Neural progenitor cell (in vitro differentiated cells): ENCODE data around the gene SLC20A1. TPM values are rescaled to one million over a fixed set of nuclear protein-coding genes. Genes with fewer than 3 reads are reported as not detected.

Experiments
- DNase-seq: peaks from one replicate; pipeline ENCODE4 v3.0.0-alpha.2; 2016; ENCODE audit warnings: low spot score
- H2AFZ ChIP-seq: fragments of 200-600 bp; sonication (generic); replicated peaks from 2 replicates; pipeline ENCODE4 v1.6.1; 2016; ENCODE audit warnings: antibody characterized with exemption
- H3F3A ChIP-seq: fragments of 200-600 bp; sonication (generic); 2 replicates; pipeline ENCODE4 v1.6.1; 2016; ENCODE audit warnings: antibody characterized with exemption, low read depth
- H3K27ac ChIP-seq: fragments of 200-600 bp; sonication (generic); 2 replicates; pipeline ENCODE4 v1.5.1; 2016; ENCODE audit warnings: mild to moderate bottlenecking
- H3K27me3 ChIP-seq: fragments of 200-600 bp; sonication (generic); 2 replicates; pipeline ENCODE4 v1.6.1; 2016; ENCODE audit warnings: mild to moderate bottlenecking, moderate library complexity
- H3K36me3 ChIP-seq: fragments of 200-600 bp; sonication (generic); 2 replicates; pipeline ENCODE4 v1.5.1; 2016
- H3K4me1 ChIP-seq: fragments of 200-600 bp; sonication (generic); 2 replicates; pipeline ENCODE4 v1.6.1; 2016; ENCODE audit warnings: mixed run types
- H3K4me2 ChIP-seq: fragments of 200-600 bp; sonication (generic); 2 replicates; pipeline ENCODE4 v1.6.1; 2016
- H3K4me3 ChIP-seq: fragments of 200-600 bp; sonication (generic); 2 replicates; pipeline ENCODE4 v1.5.1; 2016
- H3K79me2 ChIP-seq: fragments of 200-600 bp; sonication (generic); 2 replicates; pipeline ENCODE4 v1.6.1; 2016; ENCODE audit warnings: low read depth
- H3K9ac ChIP-seq: fragments of 200-600 bp; sonication (generic); 2 replicates; pipeline ENCODE4 v1.6.1; 2016
- H3K9me3 ChIP-seq: fragments of 200-600 bp; sonication (generic); 2 replicates; pipeline ENCODE4 v1.5.1; 2016; ENCODE audit warnings: low read depth
- H4K20me1 ChIP-seq: fragments of 200-600 bp; sonication (generic); 2 replicates; pipeline ENCODE4 v1.6.1; 2016; ENCODE audit warnings: low read depth
- H3K27ac Mint-ChIP-seq: 3 replicates; pipeline ENCODE4 v1.8.0; 2021; ENCODE audit warnings: mixed read lengths
- H3K27me3 Mint-ChIP-seq: 2 replicates; pipeline ENCODE4 v1.8.0; 2022; ENCODE audit warnings: low read depth, mild to moderate bottlenecking, inconsistent platforms, moderate library complexity, mixed read lengths; ENCODE audit not compliant: insufficient read depth
- H3K36me3 Mint-ChIP-seq: 3 replicates; pipeline ENCODE4 v1.8.0; 2021; ENCODE audit warnings: mixed read lengths
- H3K4me1 Mint-ChIP-seq: 3 replicates; pipeline ENCODE4 v1.8.0; 2021; ENCODE audit warnings: mixed read lengths
- H3K4me3 Mint-ChIP-seq: 3 replicates; pipeline ENCODE4 v1.8.0; 2021; ENCODE audit warnings: mild to moderate bottlenecking, moderate library complexity, mixed read lengths
- H3K9me3 Mint-ChIP-seq: 3 replicates; pipeline ENCODE4 v1.8.0; 2020; ENCODE audit warnings: mixed read lengths
- EZH2 ChIP-seq: fragments of 200-600 bp; sonication (generic); IDR thresholded peaks from 2 replicates; pipeline ENCODE4 v1.6.1; 2017; ENCODE audit warnings: antibody characterized with exemption, mild to moderate bottlenecking, moderate library complexity
- EZH2phosphoT487 ChIP-seq: fragments of 200-600 bp; sonication (generic); IDR thresholded peaks from 2 replicates; pipeline ENCODE4 v1.6.1; 2017; ENCODE audit warnings: antibody characterized with exemption
- total RNA-seq: library from RNA; depleted of rRNA; stranded (reverse); fragments of >200 nt; gene quantifications from 2 replicates; pipeline ENCODE4 v1.2.3, GENCODE V29; 2015; ENCODE audit warnings: low replicate concordance
- TF ChIP-seq, protein P1 (sequence below): fragments of 200-600 bp; sonication (generic); IDR thresholded peaks from 2 replicates; pipeline ENCODE4 v1.5.1; 2017; ENCODE audit warnings: antibody characterized with exemption, mild to moderate bottlenecking

The SLC20A1 gene
- total RNA-seq, 1 donor from 2014 or later, result 61.1 TPM

DNA sequence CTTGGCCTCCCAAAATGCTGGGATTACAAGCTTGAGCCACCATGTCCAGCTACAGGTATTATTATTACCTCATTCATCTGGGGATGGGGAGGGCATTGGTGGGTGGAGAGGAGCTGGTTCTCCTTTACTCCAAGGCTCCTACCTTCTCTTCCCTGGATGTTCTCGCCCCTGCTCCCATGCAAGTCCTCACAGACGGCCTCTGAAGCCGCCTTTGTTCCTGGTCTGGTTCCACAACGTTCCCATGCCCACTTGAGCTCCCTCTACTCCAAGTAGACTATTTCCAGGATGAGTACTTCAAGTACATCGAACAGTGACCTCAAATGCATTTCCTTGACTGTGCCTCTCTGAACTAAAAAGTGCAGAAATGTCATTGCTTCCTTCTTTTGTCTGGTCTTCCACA, 3.2 kb upstream of the SLC20A1 start:
- peaks cover 11% of the 10 kb centered on the region for H4K20me1 ChIP-seq
- peaks cover 28% of the 10 kb centered on the region for H3K27me3 ChIP-seq
- Mint-ChIP-seq H3K27ac (no peak overlapping the region), H3K4me1 (peaks cover 25% of the 10 kb centered on the region), H3K27me3 (peaks cover 10% of the 10 kb centered on the region), H3K36me3 (peaks cover 4% of the 10 kb centered on the region), H3K9me3 (no peaks in the 10 kb centered on the region), H3K4me3 (no peak overlapping the region)
- no peak overlapping the region for H3K4me3 ChIP-seq
- peaks cover 17% of the 10 kb centered on the region for H3K79me2 ChIP-seq
- H3K36me3 ChIP-seq, result peaks cover under 1% of the 10 kb centered on the region
- peaks cover 15% of the 10 kb centered on the region for H3K4me1 ChIP-seq
- peaks cover 4% of the 10 kb centered on the region for H3F3A ChIP-seq
- TF ChIP-seq, protein P1, sequence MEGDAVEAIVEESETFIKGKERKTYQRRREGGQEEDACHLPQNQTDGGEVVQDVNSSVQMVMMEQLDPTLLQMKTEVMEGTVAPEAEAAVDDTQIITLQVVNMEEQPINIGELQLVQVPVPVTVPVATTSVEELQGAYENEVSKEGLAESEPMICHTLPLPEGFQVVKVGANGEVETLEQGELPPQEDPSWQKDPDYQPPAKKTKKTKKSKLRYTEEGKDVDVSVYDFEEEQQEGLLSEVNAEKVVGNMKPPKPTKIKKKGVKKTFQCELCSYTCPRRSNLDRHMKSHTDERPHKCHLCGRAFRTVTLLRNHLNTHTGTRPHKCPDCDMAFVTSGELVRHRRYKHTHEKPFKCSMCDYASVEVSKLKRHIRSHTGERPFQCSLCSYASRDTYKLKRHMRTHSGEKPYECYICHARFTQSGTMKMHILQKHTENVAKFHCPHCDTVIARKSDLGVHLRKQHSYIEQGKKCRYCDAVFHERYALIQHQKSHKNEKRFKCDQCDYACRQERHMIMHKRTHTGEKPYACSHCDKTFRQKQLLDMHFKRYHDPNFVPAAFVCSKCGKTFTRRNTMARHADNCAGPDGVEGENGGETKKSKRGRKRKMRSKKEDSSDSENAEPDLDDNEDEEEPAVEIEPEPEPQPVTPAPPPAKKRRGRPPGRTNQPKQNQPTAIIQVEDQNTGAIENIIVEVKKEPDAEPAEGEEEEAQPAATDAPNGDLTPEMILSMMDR, result no peak
- TF ChIP-seq EZH2, result no peak
- TF ChIP-seq EZH2phosphoT487, result no peak
- H3K9ac ChIP-seq, result no peak overlapping the region
- H2AFZ ChIP-seq, result no peak overlapping the region
- H3K27ac ChIP-seq, result no peak overlapping the region
- no peaks in the 10 kb centered on the region for H3K9me3 ChIP-seq
- no peak overlapping the region for H3K4me2 ChIP-seq
- DNase-seq, result no peak

DNA sequence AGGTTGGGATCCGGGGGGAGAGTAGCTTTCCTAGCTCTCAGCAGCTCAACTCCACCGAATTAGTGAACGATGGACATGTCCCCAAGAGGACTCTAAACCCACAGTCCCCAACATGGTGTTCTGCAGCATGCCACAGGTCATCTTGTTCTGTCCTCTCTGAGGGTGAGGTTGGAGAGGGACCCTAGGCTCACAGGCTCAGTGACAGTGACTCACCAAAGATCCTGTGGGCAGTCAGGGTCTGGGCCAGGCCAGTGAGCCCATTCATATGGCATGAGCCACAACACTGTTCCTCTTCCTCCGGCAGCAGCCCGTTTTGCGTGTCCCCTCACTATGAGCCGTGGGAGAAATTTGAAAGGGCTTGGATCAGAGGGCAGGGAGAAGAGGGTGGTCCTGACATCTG, 2.8 kb upstream of the SLC20A1 start:
- Histone ChIP-seq H3K9me3 (no peaks in the 10 kb centered on the region), H3K4me1 (peaks cover 19% of the 10 kb centered on the region), H4K20me1 (peaks cover 15% of the 10 kb centered on the region), H2AFZ (no peak overlapping the region), H3F3A (peaks cover 4% of the 10 kb centered on the region), H3K27me3 (peaks cover 28% of the 10 kb centered on the region), H3K36me3 (peaks cover 5% of the 10 kb centered on the region), H3K27ac (no peak overlapping the region), H3K4me3 (no peak overlapping the region), H3K4me2 (no peak overlapping the region), H3K9ac (no peak overlapping the region), H3K79me2 (peaks cover 21% of the 10 kb centered on the region)
- DNase-seq, result no peak
- peaks cover 10% of the 10 kb centered on the region for H3K27me3 Mint-ChIP-seq
- H3K36me3 Mint-ChIP-seq, result peaks cover 7% of the 10 kb centered on the region
- H3K9me3 Mint-ChIP-seq, result no peaks in the 10 kb centered on the region
- H3K4me1 Mint-ChIP-seq, result peaks cover 29% of the 10 kb centered on the region
- TF ChIP-seq EZH2phosphoT487 (no peak), EZH2 (no peak)
- TF ChIP-seq, protein P1, result no peak
- no peak overlapping the region for H3K4me3 Mint-ChIP-seq
- H3K27ac Mint-ChIP-seq, result no peak overlapping the region

DNA sequence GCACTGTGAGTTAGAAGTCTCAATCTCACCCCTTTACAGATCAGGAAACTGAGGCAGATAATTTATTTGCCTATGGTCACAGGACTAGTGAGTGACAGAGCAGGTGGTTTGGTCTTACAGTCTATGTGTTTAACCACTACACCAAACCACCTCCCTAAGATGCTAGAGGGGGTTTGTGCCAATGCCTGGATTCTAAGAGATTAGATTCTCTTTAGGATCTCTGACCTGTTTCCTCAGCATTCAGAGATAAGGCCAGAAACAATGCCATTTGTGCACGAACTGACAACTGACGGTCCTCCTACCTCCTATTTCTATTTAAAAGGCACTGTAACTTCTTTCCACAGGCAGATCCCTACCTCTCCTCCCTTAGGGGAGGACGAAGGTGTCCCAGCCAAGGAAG, 2.3 kb upstream of the SLC20A1 start:
- Histone ChIP-seq H3K4me2 (no peak overlapping the region), H4K20me1 (peaks cover 15% of the 10 kb centered on the region), H3K9me3 (no peaks in the 10 kb centered on the region), H3K9ac (no peak overlapping the region), H3K27ac (no peak overlapping the region), H3K79me2 (peaks cover 26% of the 10 kb centered on the region), H2AFZ (no peak overlapping the region), H3K4me1 (peaks cover 23% of the 10 kb centered on the region), H3K4me3 (no peak overlapping the region), H3K36me3 (peaks cover 9% of the 10 kb centered on the region), H3K27me3 (peaks cover 28% of the 10 kb centered on the region), H3F3A (peaks cover 4% of the 10 kb centered on the region)
- Mint-ChIP-seq H3K4me3 (no peak overlapping the region), H3K4me1 (peaks cover 33% of the 10 kb centered on the region), H3K27ac (no peak overlapping the region), H3K27me3 (peaks cover 10% of the 10 kb centered on the region), H3K36me3 (peaks cover 9% of the 10 kb centered on the region), H3K9me3 (no peaks in the 10 kb centered on the region)
- no peak for TF ChIP-seq EZH2
- TF ChIP-seq, protein P1, result no peak
- TF ChIP-seq EZH2phosphoT487, result no peak
- no peak for DNase-seq
